Ishikawa (cell line): ENCODE results near the gene RAMP1.

ENCODE experiments used
- CEBPB ChIP-seq: IDR thresholded peaks from 2 replicates; pipeline ENCODE4 v1.6.1; 2012
- CREB1 ChIP-seq: IDR thresholded peaks from 2 replicates; pipeline ENCODE4 v1.6.1; 2012; ENCODE audit warnings: low read depth
- TF ChIP-seq, protein P1 (sequence below): IDR thresholded peaks from 2 replicates; pipeline ENCODE4 v1.6.1; 2012; ENCODE audit warnings: low read depth, mild to moderate bottlenecking

- TF ChIP-seq CREB1, result no peak
- TF ChIP-seq, protein P1, sequence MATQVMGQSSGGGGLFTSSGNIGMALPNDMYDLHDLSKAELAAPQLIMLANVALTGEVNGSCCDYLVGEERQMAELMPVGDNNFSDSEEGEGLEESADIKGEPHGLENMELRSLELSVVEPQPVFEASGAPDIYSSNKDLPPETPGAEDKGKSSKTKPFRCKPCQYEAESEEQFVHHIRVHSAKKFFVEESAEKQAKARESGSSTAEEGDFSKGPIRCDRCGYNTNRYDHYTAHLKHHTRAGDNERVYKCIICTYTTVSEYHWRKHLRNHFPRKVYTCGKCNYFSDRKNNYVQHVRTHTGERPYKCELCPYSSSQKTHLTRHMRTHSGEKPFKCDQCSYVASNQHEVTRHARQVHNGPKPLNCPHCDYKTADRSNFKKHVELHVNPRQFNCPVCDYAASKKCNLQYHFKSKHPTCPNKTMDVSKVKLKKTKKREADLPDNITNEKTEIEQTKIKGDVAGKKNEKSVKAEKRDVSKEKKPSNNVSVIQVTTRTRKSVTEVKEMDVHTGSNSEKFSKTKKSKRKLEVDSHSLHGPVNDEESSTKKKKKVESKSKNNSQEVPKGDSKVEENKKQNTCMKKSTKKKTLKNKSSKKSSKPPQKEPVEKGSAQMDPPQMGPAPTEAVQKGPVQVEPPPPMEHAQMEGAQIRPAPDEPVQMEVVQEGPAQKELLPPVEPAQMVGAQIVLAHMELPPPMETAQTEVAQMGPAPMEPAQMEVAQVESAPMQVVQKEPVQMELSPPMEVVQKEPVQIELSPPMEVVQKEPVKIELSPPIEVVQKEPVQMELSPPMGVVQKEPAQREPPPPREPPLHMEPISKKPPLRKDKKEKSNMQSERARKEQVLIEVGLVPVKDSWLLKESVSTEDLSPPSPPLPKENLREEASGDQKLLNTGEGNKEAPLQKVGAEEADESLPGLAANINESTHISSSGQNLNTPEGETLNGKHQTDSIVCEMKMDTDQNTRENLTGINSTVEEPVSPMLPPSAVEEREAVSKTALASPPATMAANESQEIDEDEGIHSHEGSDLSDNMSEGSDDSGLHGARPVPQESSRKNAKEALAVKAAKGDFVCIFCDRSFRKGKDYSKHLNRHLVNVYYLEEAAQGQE, result no peak
- no peak for TF ChIP-seq CEBPB
These were observed 96.4 kb downstream of the RAMP1 start for GRCh38 chr2:237955640-237956401.
